ENCODE measurements around the gene HSPA4.
"Not testable (repeated sequence)": the region's sequence is repeated elsewhere in the genome, so short reads cannot be mapped to it uniquely, and the experiment has no call there.

Gene HSPA4

DNA sequence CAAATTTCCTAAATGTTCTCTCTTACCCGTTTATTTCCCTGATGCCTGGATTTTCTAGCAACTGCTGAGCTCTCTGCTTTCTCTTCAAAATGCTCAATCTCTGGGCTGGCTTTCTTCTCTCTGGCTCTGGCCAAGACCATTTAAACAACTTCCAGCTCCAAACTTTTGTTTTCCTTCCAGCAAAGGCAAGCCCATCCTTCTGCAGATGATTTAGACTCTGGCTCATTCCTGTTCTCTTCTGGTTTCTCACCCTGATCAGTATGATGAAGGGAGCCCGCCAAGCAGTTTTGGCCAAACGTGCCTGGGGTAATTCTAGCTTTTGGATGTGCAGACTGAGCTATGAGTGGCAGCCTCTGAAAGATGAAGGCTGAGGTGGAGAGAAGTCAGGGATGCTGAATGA, 78.1 kb downstream of the HSPA4 start:
- Histone ChIP-seq H3K79me2 (ENCODE audit: insufficient read depth, low read length) (no peaks in the 10 kb centered on the region), H3F3A (ENCODE audit: low read depth) (no peaks in the 10 kb centered on the region), H3K9me2 (replicated peaks; ENCODE audit: low read depth, low read length) (no peaks in the 10 kb centered on the region), H2AFZ (ENCODE audit: low read length) (no peak overlapping the region), H4K20me1 (ENCODE audit: insufficient read depth, low read length, poor library complexity, severe bottlenecking) (no peaks in the 10 kb centered on the region), H3K36me3 (ENCODE audit: insufficient read depth, low read length) (no peaks in the 10 kb centered on the region), H3K9me3 (ENCODE audit: insufficient read depth, low read depth, low read length) (no peaks in the 10 kb centered on the region), H3K4me1 (ENCODE audit: insufficient read depth, low read length, poor library complexity, severe bottlenecking) (no peaks in the 10 kb centered on the region), H3K9ac (ENCODE audit: low read depth, low read length, poor library complexity, severe bottlenecking) (no peak overlapping the region), H3K4me3 (ENCODE audit: low read length, poor library complexity, severe bottlenecking) (no peak overlapping the region), H3K27me3 (ENCODE audit: insufficient read depth, low read length, poor library complexity, severe bottlenecking) (no peaks in the 10 kb centered on the region), H3K4me2 (ENCODE audit: low read depth, low read length, poor library complexity, severe bottlenecking) (no peak overlapping the region)
- no peak for TF ChIP-seq EZH2phosphoT487 (IDR thresholded peaks at IDR 0.05; ENCODE audit: borderline replicate concordance)
- TF ChIP-seq, protein P1, sequence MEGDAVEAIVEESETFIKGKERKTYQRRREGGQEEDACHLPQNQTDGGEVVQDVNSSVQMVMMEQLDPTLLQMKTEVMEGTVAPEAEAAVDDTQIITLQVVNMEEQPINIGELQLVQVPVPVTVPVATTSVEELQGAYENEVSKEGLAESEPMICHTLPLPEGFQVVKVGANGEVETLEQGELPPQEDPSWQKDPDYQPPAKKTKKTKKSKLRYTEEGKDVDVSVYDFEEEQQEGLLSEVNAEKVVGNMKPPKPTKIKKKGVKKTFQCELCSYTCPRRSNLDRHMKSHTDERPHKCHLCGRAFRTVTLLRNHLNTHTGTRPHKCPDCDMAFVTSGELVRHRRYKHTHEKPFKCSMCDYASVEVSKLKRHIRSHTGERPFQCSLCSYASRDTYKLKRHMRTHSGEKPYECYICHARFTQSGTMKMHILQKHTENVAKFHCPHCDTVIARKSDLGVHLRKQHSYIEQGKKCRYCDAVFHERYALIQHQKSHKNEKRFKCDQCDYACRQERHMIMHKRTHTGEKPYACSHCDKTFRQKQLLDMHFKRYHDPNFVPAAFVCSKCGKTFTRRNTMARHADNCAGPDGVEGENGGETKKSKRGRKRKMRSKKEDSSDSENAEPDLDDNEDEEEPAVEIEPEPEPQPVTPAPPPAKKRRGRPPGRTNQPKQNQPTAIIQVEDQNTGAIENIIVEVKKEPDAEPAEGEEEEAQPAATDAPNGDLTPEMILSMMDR (conservative IDR thresholded peaks at IDR 0.05; ENCODE audit: low read length): no peak

DNA sequence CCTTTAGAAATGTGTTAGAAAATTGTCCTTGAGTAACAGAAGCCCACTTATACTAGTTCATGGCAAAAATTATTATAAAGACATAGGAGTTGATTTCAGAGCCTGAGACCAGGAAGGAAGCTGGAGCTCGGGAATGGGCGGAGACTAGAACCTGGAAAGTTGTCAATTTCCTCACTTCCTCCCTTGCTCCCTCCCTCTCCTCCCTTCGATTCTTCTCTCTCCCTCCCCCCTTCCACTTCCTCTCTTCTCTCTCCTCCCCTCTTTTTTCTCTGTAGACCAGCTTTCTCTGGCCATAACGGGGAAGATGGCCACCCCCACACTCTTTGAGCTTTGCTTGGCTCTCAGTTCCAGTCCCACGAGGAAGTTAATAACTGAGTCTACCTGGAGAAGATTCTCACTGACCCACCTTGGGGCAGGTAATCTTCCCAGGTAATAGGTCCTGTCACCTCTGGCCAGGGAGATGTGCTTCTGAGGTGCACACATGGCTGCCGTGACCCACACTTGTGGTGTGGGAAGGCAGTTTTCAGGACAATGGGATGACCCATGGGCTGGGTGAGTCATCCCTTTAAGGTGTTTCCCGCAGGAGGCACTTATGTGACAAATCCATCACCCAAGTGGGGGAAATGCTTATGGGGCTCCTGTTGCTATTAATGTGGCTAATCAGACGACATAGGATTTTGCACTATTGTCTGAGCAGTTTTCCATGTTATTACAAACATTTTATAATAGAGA, 78.7 kb downstream of the HSPA4 start:
- H3K9ac ChIP-seq (ENCODE audit: low read depth, low read length, poor library complexity, severe bottlenecking): no peak overlapping the region
- H3K9me3 ChIP-seq (ENCODE audit: insufficient read depth, low read depth, low read length): no peaks in the 10 kb centered on the region
- no peaks in the 10 kb centered on the region for H3K79me2 ChIP-seq (ENCODE audit: insufficient read depth, low read length)
- H3K36me3 ChIP-seq (ENCODE audit: insufficient read depth, low read length): no peaks in the 10 kb centered on the region
- no peaks in the 10 kb centered on the region for H3F3A ChIP-seq (ENCODE audit: low read depth)
- H3K9me2 ChIP-seq (replicated peaks; ENCODE audit: low read depth, low read length): no peaks in the 10 kb centered on the region
- H3K4me1 ChIP-seq (ENCODE audit: insufficient read depth, low read length, poor library complexity, severe bottlenecking): no peaks in the 10 kb centered on the region
- H3K27me3 ChIP-seq (ENCODE audit: insufficient read depth, low read length, poor library complexity, severe bottlenecking): no peaks in the 10 kb centered on the region
- H3K4me3 ChIP-seq (ENCODE audit: low read length, poor library complexity, severe bottlenecking): no peak overlapping the region
- H4K20me1 ChIP-seq (ENCODE audit: insufficient read depth, low read length, poor library complexity, severe bottlenecking): no peaks in the 10 kb centered on the region
- TF ChIP-seq EZH2phosphoT487 (IDR thresholded peaks at IDR 0.05; ENCODE audit: borderline replicate concordance): no peak
- TF ChIP-seq, protein P1 (conservative IDR thresholded peaks at IDR 0.05; ENCODE audit: low read length): no peak
- no peak overlapping the region for H3K4me2 ChIP-seq (ENCODE audit: low read depth, low read length, poor library complexity, severe bottlenecking)
- H2AFZ ChIP-seq (ENCODE audit: low read length): no peak overlapping the region

DNA sequence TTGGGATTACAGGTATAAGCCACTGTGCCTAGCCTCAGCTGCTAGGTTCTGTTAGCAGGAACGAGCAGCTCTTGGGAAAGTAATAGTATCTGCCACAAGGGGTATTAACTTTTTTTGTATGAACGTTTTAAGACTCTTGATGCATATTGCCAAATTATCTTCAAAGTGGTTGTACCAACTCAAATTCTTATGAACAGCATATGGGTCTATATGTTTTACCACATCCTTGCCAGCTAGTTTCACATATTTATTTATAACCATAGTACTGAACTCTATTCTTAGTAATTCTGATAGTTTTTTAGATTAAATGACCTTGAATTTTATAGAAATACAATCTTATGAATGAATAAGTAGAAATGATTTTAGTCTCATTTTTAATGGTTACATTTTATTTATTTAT, 80.9 kb downstream of the HSPA4 start:
- no peak overlapping the region for H3K4me2 ChIP-seq (ENCODE audit: low read depth, low read length, poor library complexity, severe bottlenecking)
- H3K79me2 ChIP-seq (ENCODE audit: insufficient read depth, low read length): no peaks in the 10 kb centered on the region
- H3K4me3 ChIP-seq (ENCODE audit: low read length, poor library complexity, severe bottlenecking): no peak overlapping the region
- H3K9me3 ChIP-seq (ENCODE audit: insufficient read depth, low read depth, low read length): no peaks in the 10 kb centered on the region
- no peaks in the 10 kb centered on the region for H3F3A ChIP-seq (ENCODE audit: low read depth)
- no peaks in the 10 kb centered on the region for H3K27me3 ChIP-seq (ENCODE audit: insufficient read depth, low read length, poor library complexity, severe bottlenecking)
- H3K4me1 ChIP-seq (ENCODE audit: insufficient read depth, low read length, poor library complexity, severe bottlenecking): no peaks in the 10 kb centered on the region
- no peaks in the 10 kb centered on the region for H3K36me3 ChIP-seq (ENCODE audit: insufficient read depth, low read length)
- no peak overlapping the region for H2AFZ ChIP-seq (ENCODE audit: low read length)
- H3K9ac ChIP-seq (ENCODE audit: low read depth, low read length, poor library complexity, severe bottlenecking): no peak overlapping the region
- no peaks in the 10 kb centered on the region for H4K20me1 ChIP-seq (ENCODE audit: insufficient read depth, low read length, poor library complexity, severe bottlenecking)
- TF ChIP-seq EZH2phosphoT487 (IDR thresholded peaks at IDR 0.05; ENCODE audit: borderline replicate concordance): no peak
- TF ChIP-seq, protein P1 (conservative IDR thresholded peaks at IDR 0.05; ENCODE audit: low read length): no peak
- H3K9me2 ChIP-seq (replicated peaks; ENCODE audit: low read depth, low read length): no peaks in the 10 kb centered on the region

DNA sequence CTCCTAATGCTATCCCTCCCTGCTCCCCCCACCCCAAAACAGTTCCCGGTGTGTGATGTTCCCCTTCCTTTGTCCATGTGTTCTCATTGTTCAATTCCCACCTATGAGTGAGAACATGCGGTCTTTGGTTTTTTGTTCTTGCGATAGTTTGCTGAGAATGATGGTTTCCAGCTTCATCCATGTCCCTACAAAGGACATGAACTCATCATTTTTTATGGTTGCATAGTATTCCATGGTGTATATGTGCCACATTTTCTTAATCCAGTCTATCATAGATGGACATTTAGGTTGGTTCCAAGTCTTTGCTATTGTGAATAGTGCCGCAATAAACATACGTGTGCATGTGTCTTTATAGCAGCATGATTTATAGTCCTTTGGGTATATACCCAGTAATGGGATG, 81.4 kb downstream of the HSPA4 start:
- H3F3A ChIP-seq (ENCODE audit: low read depth); H3K36me3 ChIP-seq (ENCODE audit: insufficient read depth, low read length); H3K9me2 ChIP-seq (replicated peaks; ENCODE audit: low read depth, low read length); H3K9me3 ChIP-seq (ENCODE audit: insufficient read depth, low read depth, low read length); H3K4me2 ChIP-seq (ENCODE audit: low read depth, low read length, poor library complexity, severe bottlenecking); H3K4me1 ChIP-seq (ENCODE audit: insufficient read depth, low read length, poor library complexity, severe bottlenecking); H3K4me3 ChIP-seq (ENCODE audit: low read length, poor library complexity, severe bottlenecking); H2AFZ ChIP-seq (ENCODE audit: low read length); H4K20me1 ChIP-seq (ENCODE audit: insufficient read depth, low read length, poor library complexity, severe bottlenecking); H3K9ac ChIP-seq (ENCODE audit: low read depth, low read length, poor library complexity, severe bottlenecking); H3K79me2 ChIP-seq (ENCODE audit: insufficient read depth, low read length); H3K27me3 ChIP-seq (ENCODE audit: insufficient read depth, low read length, poor library complexity, severe bottlenecking): not testable (repeated sequence)

DNA sequence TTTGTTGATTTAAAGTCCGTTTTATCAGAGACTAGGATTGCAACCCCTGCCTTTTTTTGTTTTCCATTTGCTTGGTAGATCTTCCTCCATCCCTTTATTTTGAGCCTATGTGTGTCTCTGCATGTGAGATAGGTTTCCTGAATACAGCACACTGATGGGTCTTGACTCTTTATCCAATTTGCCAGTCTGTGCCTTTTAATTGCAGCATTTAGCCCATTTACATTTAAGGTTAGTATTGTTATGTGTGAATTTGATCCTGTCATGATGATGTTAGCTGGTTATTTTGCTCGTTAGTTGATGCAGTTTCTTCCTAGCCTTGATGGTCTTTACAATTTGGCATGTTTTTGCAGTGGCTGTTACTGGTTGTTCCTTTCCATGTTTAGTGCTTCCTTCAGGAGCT, 85.1 kb downstream of the HSPA4 start:
- H3K4me1 ChIP-seq (ENCODE audit: insufficient read depth, low read length, poor library complexity, severe bottlenecking); H2AFZ ChIP-seq (ENCODE audit: low read length); H3K9ac ChIP-seq (ENCODE audit: low read depth, low read length, poor library complexity, severe bottlenecking); H3K27me3 ChIP-seq (ENCODE audit: insufficient read depth, low read length, poor library complexity, severe bottlenecking); H3F3A ChIP-seq (ENCODE audit: low read depth); H3K4me2 ChIP-seq (ENCODE audit: low read depth, low read length, poor library complexity, severe bottlenecking); H4K20me1 ChIP-seq (ENCODE audit: insufficient read depth, low read length, poor library complexity, severe bottlenecking); H3K36me3 ChIP-seq (ENCODE audit: insufficient read depth, low read length); H3K4me3 ChIP-seq (ENCODE audit: low read length, poor library complexity, severe bottlenecking); H3K9me3 ChIP-seq (ENCODE audit: insufficient read depth, low read depth, low read length); H3K79me2 ChIP-seq (ENCODE audit: insufficient read depth, low read length); H3K9me2 ChIP-seq (replicated peaks; ENCODE audit: low read depth, low read length): not testable (repeated sequence)
